Stimulated activated CD4-positive, alpha-beta T cell treated with anti-CD3 and anti-CD28 coated beads, Interleukin-1b, Interleukin-23, amount 100 ng/mL, for 4 hours (primary cell): ENCODE results near the gene OR10G7.

Experiments used
- DNase-seq, 2 donors: peaks; one replicate each; pipeline ENCODE4 v3.0.0-alpha.2; 2020; ENCODE audit warnings: low read depth in 2 of 2

OR10G7 gene, protein sequence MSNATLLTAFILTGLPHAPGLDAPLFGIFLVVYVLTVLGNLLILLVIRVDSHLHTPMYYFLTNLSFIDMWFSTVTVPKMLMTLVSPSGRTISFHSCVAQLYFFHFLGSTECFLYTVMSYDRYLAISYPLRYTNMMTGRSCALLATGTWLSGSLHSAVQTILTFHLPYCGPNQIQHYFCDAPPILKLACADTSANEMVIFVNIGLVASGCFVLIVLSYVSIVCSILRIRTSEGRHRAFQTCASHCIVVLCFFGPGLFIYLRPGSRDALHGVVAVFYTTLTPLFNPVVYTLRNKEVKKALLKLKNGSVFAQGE

GRCh38 chr11:124041254-124041653 is at the start of gene OR10G7:
Gene OR10G7, minus strand, starts transcription at chr11:124041325. Its CDS starts 2,324 bp downstream, at chr11:124039001.
- no peak for DNase-seq

DNA sequence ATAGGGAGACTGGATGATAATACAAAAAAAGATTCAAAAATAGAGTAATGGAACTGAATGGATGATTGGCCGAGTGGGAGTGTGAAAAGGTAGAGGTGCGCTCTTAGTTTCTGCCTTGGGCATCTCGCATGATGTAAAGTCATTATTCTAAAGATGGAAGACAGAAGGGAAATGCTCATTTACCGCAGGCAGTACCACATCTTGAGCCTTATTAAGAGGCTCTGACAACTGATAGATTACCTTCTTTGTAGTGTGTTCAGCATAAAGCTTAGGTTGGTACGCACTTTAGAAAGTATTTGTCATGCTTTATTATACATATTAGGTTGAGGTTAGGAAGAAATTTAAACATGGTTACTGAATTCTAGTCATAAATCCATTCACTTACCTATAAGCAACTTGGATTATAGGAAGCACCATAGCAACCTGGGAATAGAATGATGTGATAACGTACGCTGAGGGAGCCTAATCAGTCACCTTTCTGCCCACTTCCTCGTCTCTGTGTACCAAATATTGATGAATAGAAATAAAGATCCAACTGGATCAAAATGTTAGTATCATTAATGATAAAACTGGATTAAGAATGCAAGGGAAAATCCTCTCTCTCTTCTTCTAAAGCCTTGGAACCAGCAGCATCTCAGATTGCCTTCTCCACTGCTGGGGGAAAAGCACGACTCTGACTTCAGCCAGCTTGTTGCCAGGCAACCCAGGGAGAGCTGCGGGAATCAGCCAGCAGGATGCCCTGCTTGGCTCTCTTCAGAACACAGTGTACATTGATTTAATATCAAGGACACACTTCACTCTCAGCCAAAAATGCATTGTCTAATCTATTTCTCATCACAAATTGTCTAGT is 45.1 kb upstream of the OR10G7 start:
- DNase-seq = no peak

DNA sequence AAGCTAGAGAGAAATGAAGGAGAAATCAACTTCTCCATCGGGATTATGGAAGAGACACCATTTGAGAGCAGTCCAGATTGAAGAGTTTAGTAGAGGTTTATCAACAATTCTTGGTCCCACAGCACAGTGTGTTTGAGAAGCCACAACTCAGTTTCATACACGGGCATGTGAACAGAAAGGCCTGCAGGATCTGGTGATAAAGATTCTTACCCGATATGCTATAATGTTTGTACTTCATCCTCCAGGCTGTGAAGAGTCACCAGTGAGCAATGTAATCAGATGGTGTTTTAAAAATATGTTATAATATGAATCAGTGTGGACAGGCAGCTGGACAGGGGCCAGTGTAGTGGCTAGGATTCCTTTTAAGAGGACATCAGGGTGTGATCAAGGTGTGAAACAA is 44.5 kb upstream of the OR10G7 start:
- no peak for DNase-seq

- DNase-seq = no peak
Measured at GRCh38 chr11:124082371-124082770, 41.2 kb upstream of the OR10G7 start.

GRCh38 chr11:124081483-124081882 is 40.4 kb upstream of the OR10G7 start:
- DNase-seq = no peak

DNA sequence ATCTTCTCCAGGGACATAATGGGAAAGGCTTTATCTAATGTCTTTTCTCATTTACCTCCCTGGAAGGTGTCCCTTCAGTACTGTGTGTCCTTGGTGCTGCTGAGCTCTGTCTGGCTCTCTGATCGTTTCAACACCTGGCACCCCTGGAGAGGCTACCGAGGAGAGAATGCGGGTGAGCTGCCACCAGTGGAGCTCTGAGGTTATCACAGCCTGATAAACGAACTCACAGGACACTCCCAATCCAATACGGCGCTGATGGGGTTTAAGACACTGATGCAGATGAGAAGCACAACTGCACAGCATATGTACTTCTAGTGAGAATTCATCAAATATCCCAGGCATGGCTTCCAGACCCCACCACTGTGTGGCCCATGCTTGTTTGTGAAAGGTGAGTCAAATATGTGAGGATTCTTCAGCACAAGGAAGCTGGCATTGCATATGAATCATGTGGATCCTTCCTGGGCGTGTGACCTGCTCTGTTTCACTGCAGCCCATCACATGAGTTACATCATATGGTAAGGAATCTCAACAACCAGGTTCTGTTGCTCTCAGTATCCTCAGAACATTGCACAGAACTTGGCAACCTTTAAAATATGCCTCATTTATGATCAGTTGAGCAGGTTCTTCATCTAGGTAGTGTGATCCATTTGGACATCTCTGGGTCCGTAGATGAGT is 39.3 kb upstream of the OR10G7 start:
- no peak for DNase-seq

GRCh38 chr11:124079631-124080326 is 38.7 kb upstream of the OR10G7 start:
- no peak for DNase-seq

DNA sequence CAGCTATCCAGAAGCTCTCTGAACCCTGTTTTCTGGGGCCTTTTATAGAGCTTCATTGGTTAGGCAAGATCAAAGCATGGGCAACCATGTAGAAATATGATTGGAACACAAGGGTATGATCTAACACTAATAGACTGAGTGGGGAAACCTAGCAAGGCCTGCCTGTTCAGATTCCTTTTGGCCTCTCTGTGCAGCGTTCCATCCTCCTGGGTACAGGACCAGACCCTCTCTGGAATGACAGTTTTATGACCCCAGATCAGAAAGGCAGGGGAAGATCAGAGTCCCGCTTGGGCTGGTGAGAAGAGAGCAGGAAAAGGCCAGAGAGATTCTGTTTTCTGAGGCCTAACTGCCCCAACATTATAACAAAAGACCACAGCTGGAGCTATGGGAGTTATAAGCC is 37.5 kb upstream of the OR10G7 start:
- no peak for DNase-seq

GRCh38 chr11:124077266-124077665 is 36.1 kb upstream of the OR10G7 start:
- no peak for DNase-seq

- DNase-seq = no peak
Measured at GRCh38 chr11:124075841-124076651, 34.9 kb upstream of the OR10G7 start.

GRCh38 chr11:124075492-124075840 is 34.3 kb upstream of the OR10G7 start:
- DNase-seq = no peak

GRCh38 chr11:124074554-124074953 is 33.4 kb upstream of the OR10G7 start:
- DNase-seq = no peak

DNA sequence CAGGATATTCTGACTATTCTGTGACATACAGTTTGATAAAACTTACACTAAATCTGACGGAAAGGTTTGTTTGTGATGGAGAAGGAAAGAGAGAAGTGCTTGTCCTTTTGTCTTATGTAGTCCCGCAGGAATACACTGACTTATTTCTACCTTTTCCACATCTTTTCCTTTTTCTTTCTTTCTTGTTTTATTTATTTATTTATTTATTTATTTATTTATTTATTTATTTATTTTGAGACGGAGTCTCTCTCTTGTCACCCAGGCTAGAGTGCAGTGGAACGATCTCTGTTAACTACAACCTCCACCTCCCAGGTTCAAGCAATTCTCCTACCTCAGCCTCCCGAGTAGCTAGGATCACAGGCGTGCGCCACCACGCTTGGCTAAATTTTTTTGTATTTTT is 31.0 kb upstream of the OR10G7 start:
- no peak for DNase-seq

DNA sequence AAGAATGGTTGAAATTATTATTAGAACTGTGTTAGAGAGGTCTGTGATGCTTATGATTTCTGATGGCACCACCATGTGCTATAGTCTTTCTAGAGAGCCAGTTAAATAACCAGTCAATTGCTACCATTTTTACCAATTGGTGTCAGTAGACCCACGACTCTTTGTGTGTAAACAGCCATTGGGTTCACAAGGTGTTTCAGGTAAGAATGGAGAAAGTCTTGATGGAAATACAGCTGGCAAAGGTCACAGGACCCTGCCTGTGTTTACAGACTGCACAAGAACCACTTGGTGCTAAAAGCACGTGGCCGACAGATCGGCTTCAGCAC is 30.5 kb upstream of the OR10G7 start:
- DNase-seq = no peak

GRCh38 chr11:124070915-124071622 is 29.9 kb upstream of the OR10G7 start:
- DNase-seq = peak; percentile 47 to 53

DNA sequence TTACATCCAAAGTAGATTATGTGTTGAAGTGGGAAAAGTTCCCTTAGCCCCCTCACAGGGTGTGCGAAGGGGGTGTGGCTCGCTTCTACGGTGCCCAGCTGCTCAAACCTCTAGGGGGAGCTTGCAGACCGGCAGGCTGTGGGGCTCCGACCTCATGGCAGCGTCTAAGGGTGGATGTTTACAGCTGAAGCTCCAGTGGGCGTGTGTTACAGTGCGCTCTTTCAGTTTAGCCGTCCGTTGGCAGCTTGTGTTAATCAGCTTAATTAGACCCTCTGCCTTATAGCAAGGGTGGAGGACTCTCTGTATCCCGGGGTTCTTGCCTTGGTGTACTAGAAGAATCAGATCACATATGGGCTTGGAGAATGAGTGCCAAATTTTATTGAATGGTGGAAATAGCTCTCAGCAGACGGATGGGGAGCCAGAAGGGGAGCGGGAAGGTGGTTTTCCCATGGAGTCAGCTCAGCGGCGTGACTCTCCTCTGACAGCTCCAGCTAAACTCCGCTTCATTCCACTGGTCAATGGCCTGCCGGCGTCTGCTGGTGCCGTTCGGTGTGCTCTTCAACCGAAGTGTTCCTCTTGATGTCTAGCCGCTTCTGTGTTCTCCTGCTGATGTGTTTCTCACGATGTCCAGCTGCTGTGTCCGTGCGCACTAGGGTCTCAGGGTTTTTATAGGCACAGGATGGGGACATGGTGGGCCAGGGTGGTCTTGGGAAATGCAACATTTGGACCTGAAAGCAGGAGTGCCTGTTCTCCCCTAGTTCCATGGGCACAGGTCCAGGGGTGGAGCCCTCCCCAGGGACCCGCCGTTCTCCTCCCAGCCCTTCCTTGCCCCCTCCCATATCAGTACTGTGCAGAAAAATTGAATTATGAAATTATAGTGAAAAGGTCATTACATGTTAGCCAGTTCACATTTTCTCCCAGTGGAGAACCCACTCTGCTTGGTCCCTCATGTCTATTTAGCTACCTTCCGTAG is 28.6 kb upstream of the OR10G7 start:
- DNase-seq = no peak

DNA sequence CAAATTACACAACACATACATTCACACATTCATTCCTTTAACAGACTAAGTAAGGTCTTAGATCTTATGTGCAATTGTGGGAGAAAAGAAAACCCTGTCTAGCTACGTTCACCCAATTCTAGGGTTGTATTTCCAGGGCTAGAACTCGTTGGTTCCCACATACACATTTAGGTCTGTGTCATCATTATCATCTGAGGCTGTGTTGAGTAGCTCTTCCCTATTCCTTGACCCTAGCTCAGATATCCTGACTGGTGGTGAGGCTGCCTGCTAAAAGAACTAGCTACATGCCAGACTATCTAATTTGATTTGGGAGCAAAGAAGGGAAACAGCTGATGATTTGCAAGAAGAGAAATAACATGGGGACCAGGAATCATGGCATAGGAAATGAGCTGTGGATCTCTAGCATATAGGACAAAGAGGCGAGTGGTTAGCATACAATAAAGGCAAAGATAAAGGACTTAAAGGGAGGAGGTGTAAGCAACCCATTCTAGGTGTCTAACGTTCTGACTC is 27.5 kb upstream of the OR10G7 start:
- DNase-seq = no peak

GRCh38 chr11:124052966-124053365 is 11.8 kb upstream of the OR10G7 start:
- DNase-seq = no peak

GRCh38 chr11:124050748-124051147 is 9.6 kb upstream of the OR10G7 start:
- DNase-seq = no peak
